Tibial nerve (tissue), 4 donors: ENCODE data around the gene RELCH. TPM values are rescaled to one million over a fixed set of nuclear protein-coding genes. Genes with fewer than 3 reads are reported as not detected.

Experiments
- DNase-seq, 2 donors: peaks; one replicate each; pipeline ENCODE4 v3.0.0-alpha.2; 2019; ENCODE audit warnings: low spot score in 2 of 2
- H3K27ac ChIP-seq, 4 donors: fragments of 200-600 bp; sonication (generic) in 3 of 4; one replicate each; pipeline ENCODE4 v1.5.1; 2017 to 2019; ENCODE audit warnings: mild to moderate bottlenecking in 1 of 4
- H3K27me3 ChIP-seq, 2 donors: fragments of 200-600 bp; sonication (generic) in 1 of 2; one replicate each; pipeline versions ENCODE4 v1.5.1 to v1.6.0; 2017 to 2019
- H3K36me3 ChIP-seq, 3 donors: fragments of 200-600 bp; sonication (generic); one replicate each; pipeline ENCODE4 v1.5.1; 2018 to 2019
- H3K4me1 ChIP-seq, 4 donors: fragments of 200-600 bp; sonication (generic) in 3 of 4; one replicate each; pipeline ENCODE4 v1.5.1; 2017 to 2019
- H3K4me3 ChIP-seq, 4 donors: fragments of 200-600 bp; sonication (generic) in 3 of 4; one replicate each; pipeline ENCODE4 v1.5.1; 2017 to 2019; ENCODE audit warnings: mild to moderate bottlenecking in 1 of 4, moderate library complexity in 1 of 4
- H3K9me3 ChIP-seq, 4 donors: fragments of 200-600 bp; sonication (generic) in 3 of 4; one replicate each; pipeline ENCODE4 v1.5.1; 2017 to 2019
- EP300 ChIP-seq, 2 donors: sonication (generic); formaldehyde crosslinking; IDR thresholded peaks; one replicate each; pipeline ENCODE4 v1.6.1; 2017; ENCODE audit warnings: antibody characterized with exemption in 2 of 2, mild to moderate bottlenecking in 1 of 2
- POLR2A ChIP-seq, 2 donors: fragments of 450-650 bp; IDR thresholded peaks; one replicate each; pipeline ENCODE4 v1.6.1; 2017; ENCODE audit warnings: antibody characterized with exemption in 2 of 2, mild to moderate bottlenecking in 2 of 2, moderate library complexity in 2 of 2
- WGBS, 2 donors: methylation state at CpG; one replicate each; pipeline ENCODE4 v1.1.5; 2018; 5-methylcytosine and 5-hydroxymethylcytosine counted together
- small RNA-seq: library from RNA; depleted of rRNA; stranded (forward); fragments of <200 nt; gene quantifications from one replicate; pipeline ENCODE3, GENCODE V24; 2016
- total RNA-seq, 4 donors: library from RNA; depleted of rRNA; stranded (reverse); fragments of >200 nt; gene quantifications; one replicate each; pipeline ENCODE4 v1.1.0, GENCODE V29; 2016
- TF ChIP-seq, protein P1 (sequence below), 5 experiments: fragments of 200-600 bp in 3 of 5; fragments of 450-650 bp in 2 of 5; sonication (generic) in 3 of 5; IDR thresholded peaks; one replicate each; pipeline ENCODE4 v1.5.1; 2016 to 2019; ENCODE audit warnings: antibody characterized with exemption in 5 of 5, mild to moderate bottlenecking in 3 of 5, moderate library complexity in 2 of 5

RELCH gene
- total RNA-seq, 4 donors from 2014 or later, result 25.8 to 54.6 (median 34.0) TPM

DNA sequence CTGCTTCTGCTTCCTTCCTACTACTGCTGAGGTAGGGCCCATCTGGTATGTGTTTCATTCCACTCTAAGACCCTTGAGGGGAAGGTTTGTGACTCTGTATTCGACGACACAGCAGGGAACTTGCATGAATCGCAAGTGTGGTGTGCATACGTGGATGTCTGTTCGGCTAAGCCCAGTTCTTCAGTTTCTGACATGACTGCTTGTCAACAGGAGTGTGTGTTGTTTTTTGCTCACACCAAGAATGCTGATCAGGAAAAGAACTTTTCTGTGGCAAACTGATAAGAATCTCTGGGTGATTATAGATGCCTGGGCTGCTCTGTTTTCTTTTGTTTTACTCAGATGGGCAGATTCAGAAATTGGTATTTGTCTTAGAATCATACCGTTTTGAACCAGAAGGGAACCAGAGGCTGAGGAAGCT lies 160.0 kb downstream of the RELCH start:
- TF ChIP-seq, protein P1, sequence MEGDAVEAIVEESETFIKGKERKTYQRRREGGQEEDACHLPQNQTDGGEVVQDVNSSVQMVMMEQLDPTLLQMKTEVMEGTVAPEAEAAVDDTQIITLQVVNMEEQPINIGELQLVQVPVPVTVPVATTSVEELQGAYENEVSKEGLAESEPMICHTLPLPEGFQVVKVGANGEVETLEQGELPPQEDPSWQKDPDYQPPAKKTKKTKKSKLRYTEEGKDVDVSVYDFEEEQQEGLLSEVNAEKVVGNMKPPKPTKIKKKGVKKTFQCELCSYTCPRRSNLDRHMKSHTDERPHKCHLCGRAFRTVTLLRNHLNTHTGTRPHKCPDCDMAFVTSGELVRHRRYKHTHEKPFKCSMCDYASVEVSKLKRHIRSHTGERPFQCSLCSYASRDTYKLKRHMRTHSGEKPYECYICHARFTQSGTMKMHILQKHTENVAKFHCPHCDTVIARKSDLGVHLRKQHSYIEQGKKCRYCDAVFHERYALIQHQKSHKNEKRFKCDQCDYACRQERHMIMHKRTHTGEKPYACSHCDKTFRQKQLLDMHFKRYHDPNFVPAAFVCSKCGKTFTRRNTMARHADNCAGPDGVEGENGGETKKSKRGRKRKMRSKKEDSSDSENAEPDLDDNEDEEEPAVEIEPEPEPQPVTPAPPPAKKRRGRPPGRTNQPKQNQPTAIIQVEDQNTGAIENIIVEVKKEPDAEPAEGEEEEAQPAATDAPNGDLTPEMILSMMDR (IDR thresholded peaks at IDR 0.05), result no peak
- no peak for TF ChIP-seq EP300 (IDR thresholded peaks at IDR 0.05)
- TF ChIP-seq POLR2A (IDR thresholded peaks at IDR 0.05), result no peak
- DNase-seq, result no peak

DNA sequence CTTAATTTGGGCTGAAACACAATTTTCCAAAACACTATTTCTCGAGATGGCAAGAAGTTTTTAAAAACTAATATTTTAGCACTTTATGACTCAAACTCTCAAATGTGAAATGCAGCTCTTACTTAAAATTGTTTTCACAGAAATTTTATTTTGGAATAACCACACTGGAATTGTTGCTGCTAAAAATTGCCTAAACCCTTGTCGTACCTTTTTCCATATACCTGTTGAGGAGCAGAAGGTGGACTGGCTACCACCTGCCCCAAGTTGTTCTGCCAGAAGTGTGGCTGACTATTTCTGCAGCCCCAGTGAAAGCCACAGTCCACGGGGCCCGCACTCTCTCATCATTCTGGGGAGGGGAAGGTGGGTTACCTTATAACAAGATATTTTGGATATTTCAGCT lies 161.4 kb downstream of the RELCH start:
- Histone ChIP-seq H3K27ac (no peak overlapping the region), H3K4me3 (no peak overlapping the region), H3K27me3 (peaks cover 0 to 4% of the 10 kb centered on the region in 2 donors), H3K36me3 (no peaks in the 10 kb centered on the region), H3K9me3 (no peaks in the 10 kb centered on the region), H3K4me1 (no peaks in the 10 kb centered on the region)
- 74 to 87% methylated on average over 4 of the region's 4 CpGs for WGBS, 2 donors
- no peak for DNase-seq
- TF ChIP-seq EP300 (IDR thresholded peaks at IDR 0.05), result no peak
- no peak for TF ChIP-seq POLR2A (IDR thresholded peaks at IDR 0.05)
- TF ChIP-seq, protein P1 (IDR thresholded peaks at IDR 0.05), result no peak

More for the DNA sequence above, 160.0 kb downstream of the RELCH start:
- Histone ChIP-seq H3K4me3 (no peak overlapping the region), H3K36me3 (no peaks in the 10 kb centered on the region), H3K4me1 (no peaks in the 10 kb centered on the region), H3K27ac (no peak overlapping the region), H3K9me3 (no peaks in the 10 kb centered on the region), H3K27me3 (peaks cover 0 to 4% of the 10 kb centered on the region in 2 donors)
- 56 to 63% methylated on average over 6 of the region's 6 CpGs for WGBS, 2 donors

DNA sequence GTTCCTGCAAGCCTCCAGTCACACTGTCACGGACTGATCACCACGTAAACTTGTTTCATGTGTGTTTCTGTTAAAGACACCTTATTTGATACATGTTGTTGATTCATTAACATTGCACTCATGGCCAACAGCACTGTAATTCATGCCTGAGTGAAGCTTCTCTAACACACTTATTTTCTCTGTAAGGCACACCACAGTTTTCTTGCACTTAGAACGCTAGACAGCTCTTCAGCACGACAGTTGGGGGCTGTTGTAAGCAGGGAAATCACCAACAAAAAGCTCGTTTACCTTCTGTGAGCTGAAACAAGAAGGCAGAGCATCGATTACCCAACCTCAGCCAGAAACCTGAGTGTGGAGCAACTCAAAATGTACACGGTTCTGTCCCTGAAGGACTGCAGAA lies 166.1 kb downstream of the RELCH start:
- Histone ChIP-seq H3K27ac (no peak overlapping the region), H3K4me3 (no peak overlapping the region), H3K36me3 (no peaks in the 10 kb centered on the region), H3K9me3 (no peaks in the 10 kb centered on the region), H3K27me3 (no peaks in the 10 kb centered on the region), H3K4me1 (no peaks in the 10 kb centered on the region)
- TF ChIP-seq, protein P1 (IDR thresholded peaks at IDR 0.05), result no peak
- no peak for TF ChIP-seq EP300 (IDR thresholded peaks at IDR 0.05)
- TF ChIP-seq POLR2A (IDR thresholded peaks at IDR 0.05), result no peak
- no peak for DNase-seq
- 74 to 76% methylated on average over 7 of the region's 7 CpGs for WGBS, 2 donors

DNA sequence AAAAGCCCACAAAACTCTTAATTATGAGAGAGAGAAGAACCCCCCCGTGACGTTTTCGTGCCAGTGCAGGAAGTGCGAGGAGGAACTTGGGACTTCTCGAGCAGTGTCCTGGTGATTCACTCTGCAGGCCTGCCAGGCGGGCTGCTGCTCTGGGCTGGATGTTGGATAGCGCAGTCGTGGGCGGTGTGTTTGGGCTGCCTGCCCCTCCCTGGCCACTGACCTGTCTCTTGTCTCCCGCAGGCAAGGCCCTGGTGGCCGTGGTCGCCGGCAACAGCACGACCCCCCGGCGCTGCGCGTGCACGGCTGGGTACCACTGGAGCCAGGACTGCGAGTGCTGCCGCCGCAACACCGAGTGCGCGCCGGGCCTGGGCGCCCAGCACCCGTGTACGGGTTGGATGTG lies 167.1 kb downstream of the RELCH start:
- no peaks in the 10 kb centered on the region for H3K9me3 ChIP-seq
- TF ChIP-seq POLR2A (IDR thresholded peaks at IDR 0.05) (no peak), EP300 (IDR thresholded peaks at IDR 0.05) (no peak)
- TF ChIP-seq, protein P1 (IDR thresholded peaks at IDR 0.05), result no peak
- WGBS, 2 donors, result 85 to 90% methylated on average over 16 to 23 of the region's 29 CpGs
- no peaks in the 10 kb centered on the region for H3K4me1 ChIP-seq
- H3K4me3 ChIP-seq, result no peak overlapping the region
- H3K27ac ChIP-seq, result no peak overlapping the region
- no peak for DNase-seq
- no peaks in the 10 kb centered on the region for H3K36me3 ChIP-seq
- H3K27me3 ChIP-seq, result no peaks in the 10 kb centered on the region

DNA sequence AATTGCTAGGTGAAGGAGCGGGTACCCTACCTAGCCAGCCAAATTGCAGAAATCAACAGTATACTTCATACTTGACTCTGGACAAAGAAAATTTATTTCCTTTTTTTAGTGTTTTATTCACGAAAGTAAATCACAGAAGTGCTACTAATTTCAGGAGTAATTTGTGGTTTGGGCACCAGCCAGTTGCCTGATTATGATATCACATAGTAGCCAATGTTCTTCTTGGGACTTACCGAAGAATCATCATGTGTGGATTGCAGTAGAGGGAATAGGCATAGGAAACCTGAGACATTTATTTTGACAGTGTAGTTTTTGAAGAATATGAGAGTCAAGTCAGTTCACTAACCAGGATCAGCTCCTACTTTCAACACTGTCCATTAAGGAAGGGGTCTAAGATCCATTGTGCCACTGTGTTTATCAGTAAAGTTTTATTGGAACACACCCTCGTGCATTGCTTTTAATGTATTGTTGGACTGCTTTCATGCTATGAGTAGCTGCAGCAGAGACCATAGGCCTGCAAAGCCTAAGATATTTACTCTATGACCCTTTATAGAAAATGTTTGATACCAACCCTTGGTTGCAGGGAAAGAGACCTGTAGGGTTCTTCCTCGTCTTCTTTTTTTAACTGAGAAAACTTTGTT lies 170.1 kb downstream of the RELCH start:
- Histone ChIP-seq H3K4me3 (no peak overlapping the region), H3K36me3 (no peaks in the 10 kb centered on the region), H3K9me3 (no peaks in the 10 kb centered on the region), H3K27ac (no peak overlapping the region), H3K27me3 (no peaks in the 10 kb centered on the region), H3K4me1 (no peaks in the 10 kb centered on the region)
- WGBS, 2 donors, result 74 to 78% methylated on average over 5 of the region's 5 CpGs
- TF ChIP-seq, protein P1 (IDR thresholded peaks at IDR 0.05), result no peak
- TF ChIP-seq EP300 (IDR thresholded peaks at IDR 0.05) (no peak), POLR2A (IDR thresholded peaks at IDR 0.05) (no peak)
- no peak for DNase-seq

Small RNAs within 50 kb of the gene (small RNA-seq; reads per million reads assigned to genes)
- not detected for gene RF00019

Other genes with a start within 250 kb of the RELCH start
- 10 to 100 TPM; 24.9 to 40.0 (median 32.5) TPM for gene PIGN, start 199 bp upstream of the RELCH start, total RNA-seq
- 10 to 100 TPM in 2 of 4 donors, 1 to 10 TPM in 2; 5.5 to 25.8 (median 8.6) TPM for gene TNFRSF11A, start 138.1 kb downstream of the RELCH start, total RNA-seq